Mesenchymal stem cell (in vitro differentiated cells and primary cell): Measurements from ENCODE around the gene UNC5C.

Source experiments
- DNase-seq: peaks from one replicate; pipeline ENCODE4 v3.0.0-alpha.2; 2013
- H2AFZ ChIP-seq: one replicate; pipeline ENCODE4 v1.6.1; 2013; ENCODE audit warnings: low read depth, mild to moderate bottlenecking, control low read depth, inconsistent platforms, low read length, moderate library complexity
- H2AK5ac ChIP-seq: 2 replicates; pipeline ENCODE4 v1.6.1; 2013; ENCODE audit warnings: low read length, moderate library complexity, mild to moderate bottlenecking, inconsistent platforms; ENCODE audit not compliant: severe bottlenecking
- H2BK120ac ChIP-seq: one replicate; pipeline ENCODE4 v1.6.1; 2013; ENCODE audit warnings: low read depth, mild to moderate bottlenecking, inconsistent platforms, low read length, moderate library complexity
- H2BK12ac ChIP-seq, 2 experiments: one replicate each; pipeline ENCODE4 v1.6.1; 2013; ENCODE audit warnings: inconsistent platforms in 2 of 2, low read length in 2 of 2, mild to moderate bottlenecking in 2 of 2, moderate library complexity in 2 of 2, control low read depth in 1 of 2
- H2BK15ac ChIP-seq: one replicate; pipeline ENCODE4 v1.6.1; 2013; ENCODE audit warnings: mild to moderate bottlenecking, low read depth, inconsistent platforms; ENCODE audit not compliant: poor library complexity, severe bottlenecking
- H2BK5ac ChIP-seq: 2 replicates; pipeline ENCODE4 v1.6.1; 2013; ENCODE audit warnings: low read depth, mild to moderate bottlenecking, low read length, control low read depth, inconsistent platforms; ENCODE audit not compliant: poor library complexity, severe bottlenecking
- H3K14ac ChIP-seq, 2 experiments: one replicate each; pipeline ENCODE4 v1.6.1; 2013; ENCODE audit warnings: inconsistent platforms in 2 of 2, low read length in 2 of 2, control low read depth in 1 of 2, mild to moderate bottlenecking in 1 of 2, moderate library complexity in 1 of 2
- H3K18ac ChIP-seq, 2 experiments: one replicate each; pipeline ENCODE4 v1.6.1; 2013; ENCODE audit warnings: inconsistent platforms in 2 of 2, low read length in 2 of 2, control low read depth in 1 of 2, low read depth in 1 of 2, mild to moderate bottlenecking in 1 of 2
- H3K23ac ChIP-seq, 2 experiments: one replicate each; pipeline ENCODE4 v1.6.1; 2013; ENCODE audit warnings: inconsistent platforms in 2 of 2, low read length in 2 of 2, mild to moderate bottlenecking in 2 of 2, moderate library complexity in 2 of 2, control low read depth in 1 of 2
- H3K27ac ChIP-seq: 2 replicates; pipeline ENCODE4 v1.5.1; 2013; ENCODE audit warnings: mild to moderate bottlenecking, moderate library complexity, low read length, control low read depth, inconsistent platforms; ENCODE audit not compliant: poor library complexity, severe bottlenecking
- H3K27me3 ChIP-seq, 2 experiments: 2 replicates each; pipeline versions ENCODE4 v1.6.1 to v1.7.0; 2013; ENCODE audit warnings: low read length in 2 of 2, mild to moderate bottlenecking in 2 of 2, moderate library complexity in 2 of 2, control low read depth in 1 of 2, inconsistent platforms in 1 of 2; ENCODE audit not compliant: control insufficient read depth in 1 of 2, insufficient read depth in 1 of 2
- H3K36me3 ChIP-seq, 2 experiments: 2 replicates each; pipeline versions ENCODE4 v1.6.1 to v1.7.0; 2013; ENCODE audit warnings: low read length in 2 of 2, control low read depth in 1 of 2, inconsistent platforms in 1 of 2, low read depth in 1 of 2, mild to moderate bottlenecking in 1 of 2; ENCODE audit not compliant: insufficient read depth in 2 of 2, control insufficient read depth in 1 of 2
- H3K4ac ChIP-seq, 2 experiments: one replicate each; pipeline ENCODE4 v1.6.1; 2013; ENCODE audit warnings: inconsistent platforms in 2 of 2, low read length in 2 of 2, mild to moderate bottlenecking in 2 of 2, moderate library complexity in 2 of 2, control low read depth in 1 of 2, low read depth in 1 of 2
- H3K4me1 ChIP-seq: 2 replicates; pipeline ENCODE4 v1.6.1; 2013; ENCODE audit warnings: low read depth, low read length, control low read depth; ENCODE audit not compliant: control insufficient read depth, insufficient read depth
- H3K4me2 ChIP-seq: 2 replicates; pipeline ENCODE4 v1.6.1; 2013; ENCODE audit warnings: low read length, mild to moderate bottlenecking, inconsistent platforms; ENCODE audit not compliant: poor library complexity, severe bottlenecking
- H3K4me3 ChIP-seq, 2 experiments: 2 replicates each; pipeline versions ENCODE4 v1.5.1 to v1.7.0; 2013; ENCODE audit warnings: low read length in 2 of 2, mild to moderate bottlenecking in 2 of 2, control low read depth in 1 of 2, low read depth in 1 of 2; ENCODE audit not compliant: insufficient read depth in 1 of 2
- H3K79me1 ChIP-seq: replicated peaks from 2 replicates; pipeline ENCODE4 v1.6.1; 2013; ENCODE audit warnings: mild to moderate bottlenecking, control low read depth, low read length, inconsistent platforms; ENCODE audit not compliant: poor library complexity, severe bottlenecking
- H3K9ac ChIP-seq: 2 replicates; pipeline ENCODE4 v1.7.0; 2013; ENCODE audit warnings: mild to moderate bottlenecking, low read length, moderate library complexity
- H3K9me3 ChIP-seq: 2 replicates; pipeline ENCODE4 v1.7.0; 2013; ENCODE audit warnings: mild to moderate bottlenecking, low read length; ENCODE audit not compliant: control insufficient read depth
- H4K8ac ChIP-seq: one replicate; pipeline ENCODE4 v1.6.1; 2013; ENCODE audit warnings: inconsistent platforms, mild to moderate bottlenecking, low read length, moderate library complexity
- H4K91ac ChIP-seq: one replicate; pipeline ENCODE4 v1.6.1; 2013; ENCODE audit warnings: mild to moderate bottlenecking, low read length, inconsistent platforms
- WGBS: methylation state at CpG from one replicate; pipeline ENCODE4 v1.1.7; 2013; ENCODE audit warnings: mixed read lengths; 5-methylcytosine and 5-hydroxymethylcytosine counted together

The UNC5C gene

DNA sequence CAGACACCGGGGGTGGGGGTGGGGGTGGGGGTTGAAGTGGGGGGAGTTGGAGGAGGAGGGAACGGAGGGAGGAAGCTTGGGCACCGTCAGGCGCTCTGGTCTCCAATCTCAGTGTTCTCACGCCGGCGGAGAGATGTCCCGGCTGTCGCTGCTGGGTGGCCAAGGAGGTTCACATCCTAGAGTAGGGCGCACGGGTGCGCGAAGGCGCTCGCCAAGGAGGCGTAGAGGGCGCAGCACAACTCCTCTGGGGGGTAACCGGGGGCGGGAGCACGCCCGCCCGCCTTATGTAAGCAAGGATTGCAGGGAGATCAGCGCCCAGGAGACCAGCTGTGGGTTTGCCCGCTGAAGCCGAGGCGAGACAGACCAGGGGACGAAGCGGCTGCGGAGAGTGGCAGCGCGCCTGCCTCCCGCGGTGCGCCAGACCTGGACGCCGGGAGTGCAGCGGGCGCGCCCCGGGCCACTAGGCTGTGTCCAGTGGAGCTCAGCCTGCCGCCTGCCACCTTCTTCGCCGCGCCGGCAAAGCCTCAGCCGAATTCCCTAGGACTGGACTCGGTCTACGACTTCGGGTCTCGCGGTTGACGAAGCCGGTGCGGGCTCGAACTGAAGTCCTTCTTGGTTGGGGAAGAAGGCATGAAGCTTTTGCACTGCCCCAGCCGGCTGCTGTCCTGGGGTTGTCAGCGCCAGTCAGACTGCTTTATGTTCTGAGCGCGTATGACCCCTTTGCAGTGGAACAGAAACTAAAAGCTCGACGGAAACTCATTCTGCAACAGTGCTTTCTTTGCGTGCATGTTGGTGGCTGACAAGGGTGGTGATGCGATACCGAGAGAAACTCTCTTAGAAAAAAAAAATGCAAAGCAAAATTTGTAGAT lies 707 bp upstream of the UNC5C start:
- Histone ChIP-seq H3K4me2 (peak overlapping the region; percentile 100), H3K27ac (no peak overlapping the region), H3K36me3 (no peaks in the 10 kb centered on the region), H3K4ac (peak overlapping the region; percentile 91 to 98), H3K23ac (peak overlapping the region in 1 of 2 experiments; percentile 99), H3K4me1 (peaks cover 16% of the 10 kb centered on the region), H4K8ac (peak overlapping the region; percentile 85), H3K18ac (peak overlapping the region; percentile 93 to 100), H3K79me1 (no peaks in the 10 kb centered on the region), H2BK12ac (peak overlapping the region; percentile 90 to 96), H2BK120ac (peak overlapping the region; percentile 56), H2AFZ (peak overlapping the region; percentile 83), H2BK5ac (no peak overlapping the region), H2BK15ac (peak overlapping the region; percentile 60), H4K91ac (peak overlapping the region; percentile 90), H3K27me3 (peaks cover 8 to 67% of the 10 kb centered on the region in 2 experiments), H2AK5ac (no peak overlapping the region), H3K9ac (peak overlapping the region; percentile 43), H3K9me3 (no peaks in the 10 kb centered on the region), H3K4me3 (peak overlapping the region; percentile 67 to 81), H3K14ac (peak overlapping the region in 1 of 2 experiments; percentile 99)
- DNase-seq, result peak; percentile 91
- 2% methylated on average over 60 of the region's 64 CpGs for WGBS

DNA sequence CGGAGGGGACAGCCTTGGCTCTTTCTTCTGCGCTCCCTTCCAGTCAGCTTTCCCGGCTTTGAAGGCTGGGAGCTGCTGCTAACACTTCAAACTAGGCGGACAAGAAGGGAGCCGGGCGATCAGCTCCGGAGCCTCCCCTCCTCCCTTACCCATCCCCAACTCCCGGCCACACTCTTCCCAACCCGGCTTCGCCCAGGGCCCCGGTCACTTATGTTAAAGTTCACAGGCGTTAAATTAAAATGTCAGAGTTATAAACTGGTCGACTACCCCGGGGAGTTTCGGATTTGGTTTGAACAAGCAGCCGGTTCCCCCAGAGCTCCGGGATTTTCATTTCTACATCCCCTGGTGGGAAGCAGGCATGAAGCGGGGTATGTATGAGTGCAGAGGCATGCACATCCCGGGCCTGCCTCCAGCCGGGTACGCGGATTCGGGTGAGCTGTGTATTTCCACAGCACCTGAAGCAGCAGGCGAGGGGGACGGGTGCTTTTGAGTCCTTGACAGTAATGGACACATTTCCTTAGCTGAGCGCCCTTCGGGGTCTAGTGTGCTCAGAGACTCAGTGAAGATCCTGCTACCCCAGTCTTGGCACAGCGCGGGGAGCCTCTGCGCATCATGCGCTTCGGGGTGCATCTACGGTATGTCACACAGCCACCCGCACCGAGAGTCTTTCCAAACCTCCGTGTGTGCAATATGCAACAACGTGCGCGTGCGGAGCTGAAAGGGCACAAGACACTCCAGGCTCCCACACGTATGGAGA lies 880 bp downstream of the UNC5C start:
- Histone ChIP-seq H2AK5ac (no peak overlapping the region), H3K4me2 (peak overlapping the region; percentile 100), H3K4me1 (peaks cover 16% of the 10 kb centered on the region), H3K4me3 (peak overlapping the region; percentile 52 to 73), H2BK15ac (peak overlapping the region; percentile 6), H3K14ac (peak overlapping the region; percentile 44 to 78), H3K79me1 (no peaks in the 10 kb centered on the region), H2BK120ac (peak overlapping the region; percentile 71), H3K9ac (no peak overlapping the region), H3K36me3 (no peaks in the 10 kb centered on the region), H4K8ac (peak overlapping the region; percentile 72), H3K4ac (peak overlapping the region; percentile 75 to 87), H3K18ac (peak overlapping the region; percentile 69 to 89), H3K23ac (peak overlapping the region in 1 of 2 experiments; percentile 35), H3K27me3 (peaks cover 8 to 74% of the 10 kb centered on the region in 2 experiments), H4K91ac (peak overlapping the region; percentile 14), H2BK5ac (no peak overlapping the region), H3K9me3 (no peaks in the 10 kb centered on the region), H2BK12ac (peak overlapping the region; percentile 39 to 95), H2AFZ (no peak overlapping the region), H3K27ac (no peak overlapping the region)
- DNase-seq, result peak; percentile 80
- under 1% methylated on average over 36 of the region's 41 CpGs for WGBS

DNA sequence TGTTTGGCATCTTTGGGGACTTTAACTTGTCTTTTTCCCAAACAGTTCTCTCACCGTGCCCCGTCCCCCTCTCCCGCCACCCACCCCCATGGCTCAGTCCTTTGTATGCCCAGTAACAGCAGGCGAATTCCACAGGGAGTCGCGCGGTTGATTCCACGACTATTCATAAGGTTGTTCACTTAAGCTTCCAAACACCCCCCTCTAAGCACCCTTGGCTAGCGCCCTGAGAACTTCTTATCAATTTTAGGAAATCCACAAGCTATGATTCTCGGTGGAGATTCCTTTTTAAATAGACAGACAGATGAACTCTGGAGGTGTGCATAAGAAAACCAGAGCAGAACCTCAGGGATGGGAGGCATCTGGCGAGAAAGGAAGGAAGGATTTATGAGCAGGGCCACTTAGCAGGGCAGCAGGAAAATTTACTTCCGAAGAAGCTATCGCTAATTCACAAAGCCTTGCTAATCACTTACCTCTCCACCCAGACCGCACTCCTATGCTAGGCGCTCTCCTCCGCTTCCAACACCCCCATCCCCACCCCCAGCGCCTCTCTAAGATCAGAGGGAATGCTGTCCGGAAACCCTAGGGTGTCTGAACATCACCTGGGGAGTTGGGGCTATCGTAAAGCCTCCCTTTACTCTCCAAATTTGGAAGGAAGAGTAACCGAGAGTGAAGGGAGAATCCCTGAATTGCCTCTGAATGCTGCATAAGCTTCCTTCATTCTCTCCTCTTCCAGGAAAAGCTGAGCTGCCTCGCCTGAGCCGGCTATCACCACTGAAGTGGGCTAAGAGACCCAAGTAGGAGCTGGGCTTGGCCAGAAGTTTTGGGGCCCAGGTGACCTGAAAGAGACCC lies 1.7 kb downstream of the UNC5C start:
- Histone ChIP-seq H3K27me3 (peaks cover 8 to 74% of the 10 kb centered on the region in 2 experiments), H3K79me1 (no peaks in the 10 kb centered on the region), H3K14ac (peak overlapping the region; percentile 22 to 97), H2BK15ac (peak overlapping the region; percentile 52), H3K9ac (no peak overlapping the region), H2AK5ac (no peak overlapping the region), H2AFZ (no peak overlapping the region), H4K8ac (peak overlapping the region; percentile 54), H3K4me3 (peak overlapping the region; percentile 52 to 73), H3K18ac (peak overlapping the region; percentile 81 to 89), H3K23ac (peak overlapping the region in 1 of 2 experiments; percentile 35), H3K4ac (peak overlapping the region; percentile 75 to 87), H3K36me3 (no peaks in the 10 kb centered on the region), H3K4me1 (peaks cover 16% of the 10 kb centered on the region), H2BK5ac (no peak overlapping the region), H2BK120ac (peak overlapping the region; percentile 71), H3K9me3 (no peaks in the 10 kb centered on the region), H2BK12ac (peak overlapping the region; percentile 39 to 76), H4K91ac (peak overlapping the region; percentile 61), H3K27ac (no peak overlapping the region), H3K4me2 (peak overlapping the region; percentile 100)
- DNase-seq, result no peak
- WGBS, result under 1% methylated on average over 18 of the region's 22 CpGs
